Suprapubic skin (tissue), 3 donors: ENCODE data around the gene RNF145.

Experiments used
- EP300 ChIP-seq: sonication (generic); formaldehyde crosslinking; IDR thresholded peaks from one replicate; pipeline ENCODE4 v1.6.1; 2017; ENCODE audit warnings: antibody characterized with exemption
- POLR2A ChIP-seq, 2 donors: fragments of 450-650 bp; IDR thresholded peaks; one replicate each; pipeline ENCODE4 v1.6.1; 2017; ENCODE audit warnings: antibody characterized with exemption in 2 of 2, mild to moderate bottlenecking in 2 of 2, moderate library complexity in 2 of 2
- TF ChIP-seq, protein P1 (sequence below), 2 donors: fragments of 200-600 bp in 1 of 2; fragments of 450-650 bp in 1 of 2; sonication (generic) in 1 of 2; IDR thresholded peaks; one replicate each; pipeline ENCODE4 v1.5.1; 2016 to 2019; ENCODE audit warnings: antibody characterized with exemption in 2 of 2, mild to moderate bottlenecking in 1 of 2, moderate library complexity in 1 of 2

DNA sequence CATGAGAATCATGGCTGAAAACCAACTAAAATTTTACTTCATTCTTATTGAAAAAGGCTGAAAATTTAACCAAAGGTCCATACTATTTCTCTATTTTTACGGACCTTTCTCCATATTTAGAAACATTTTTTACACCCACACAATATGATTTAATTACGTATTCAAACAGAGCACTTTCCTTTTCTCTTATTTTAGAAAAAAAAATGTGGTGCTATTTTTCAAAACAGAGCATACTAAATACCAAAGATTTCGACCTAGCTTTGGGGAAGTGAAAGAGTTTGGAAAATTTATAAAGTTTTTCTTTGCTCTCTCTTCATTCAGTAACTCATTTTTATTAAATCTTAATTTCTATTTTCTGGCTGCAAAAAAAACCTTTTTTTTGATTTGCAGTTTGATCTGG lies 38.1 kb downstream of the RNF145 start:
- TF ChIP-seq, protein P1, sequence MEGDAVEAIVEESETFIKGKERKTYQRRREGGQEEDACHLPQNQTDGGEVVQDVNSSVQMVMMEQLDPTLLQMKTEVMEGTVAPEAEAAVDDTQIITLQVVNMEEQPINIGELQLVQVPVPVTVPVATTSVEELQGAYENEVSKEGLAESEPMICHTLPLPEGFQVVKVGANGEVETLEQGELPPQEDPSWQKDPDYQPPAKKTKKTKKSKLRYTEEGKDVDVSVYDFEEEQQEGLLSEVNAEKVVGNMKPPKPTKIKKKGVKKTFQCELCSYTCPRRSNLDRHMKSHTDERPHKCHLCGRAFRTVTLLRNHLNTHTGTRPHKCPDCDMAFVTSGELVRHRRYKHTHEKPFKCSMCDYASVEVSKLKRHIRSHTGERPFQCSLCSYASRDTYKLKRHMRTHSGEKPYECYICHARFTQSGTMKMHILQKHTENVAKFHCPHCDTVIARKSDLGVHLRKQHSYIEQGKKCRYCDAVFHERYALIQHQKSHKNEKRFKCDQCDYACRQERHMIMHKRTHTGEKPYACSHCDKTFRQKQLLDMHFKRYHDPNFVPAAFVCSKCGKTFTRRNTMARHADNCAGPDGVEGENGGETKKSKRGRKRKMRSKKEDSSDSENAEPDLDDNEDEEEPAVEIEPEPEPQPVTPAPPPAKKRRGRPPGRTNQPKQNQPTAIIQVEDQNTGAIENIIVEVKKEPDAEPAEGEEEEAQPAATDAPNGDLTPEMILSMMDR (IDR thresholded peaks at IDR 0.05) = no peak
- TF ChIP-seq POLR2A (IDR thresholded peaks at IDR 0.05) (no peak), EP300 (no peak)
